Activated T-cell treated with anti-CD3 and anti-CD28 coated beads, Interleukin-2, amount 50 U/mL, for 4 hours (primary cell): ENCODE data around the gene CPLX1. TPM values are rescaled to one million over a fixed set of nuclear protein-coding genes. Genes with fewer than 3 reads are reported as not detected.
"Not testable (repeated sequence)": the region's sequence is repeated elsewhere in the genome, so short reads cannot be mapped to it uniquely, and the experiment has no call there.

Experiments used
- ATAC-seq, 2 donors: fragments of 200-7000 bp; cut with Tn5 transposase; one replicate each; pipeline ENCODE4 v1.10.0; 2021
- DNase-seq: peaks from one replicate; pipeline ENCODE4 v3.0.0-alpha.2; 2020
- H3K27me3 Mint-ChIP-seq: one replicate; pipeline ENCODE4 v1.8.0; 2021; ENCODE audit warnings: low read depth, mixed read lengths
- H3K36me3 Mint-ChIP-seq: one replicate; pipeline ENCODE4 v1.8.0; 2022; ENCODE audit warnings: mixed read lengths; ENCODE audit not compliant: insufficient read depth
- H3K4me1 Mint-ChIP-seq: one replicate; pipeline ENCODE4 v1.8.0; 2021; ENCODE audit warnings: low read depth, mixed read lengths
- H3K4me3 Mint-ChIP-seq: one replicate; pipeline ENCODE4 v1.8.0; 2021; ENCODE audit warnings: mild to moderate bottlenecking, moderate library complexity, mixed read lengths
- H3K9me3 Mint-ChIP-seq: one replicate; pipeline ENCODE4 v1.8.0; 2021; ENCODE audit warnings: mixed read lengths
- total RNA-seq, 3 donors: library from RNA; stranded (reverse); gene quantifications; one replicate each; pipeline ENCODE4 v1.2.1, GENCODE V29; 2021

The CPLX1 gene
- total RNA-seq, 3 donors from 2014 or later: 0.50 to 1.0 (median 0.58) TPM

DNA sequence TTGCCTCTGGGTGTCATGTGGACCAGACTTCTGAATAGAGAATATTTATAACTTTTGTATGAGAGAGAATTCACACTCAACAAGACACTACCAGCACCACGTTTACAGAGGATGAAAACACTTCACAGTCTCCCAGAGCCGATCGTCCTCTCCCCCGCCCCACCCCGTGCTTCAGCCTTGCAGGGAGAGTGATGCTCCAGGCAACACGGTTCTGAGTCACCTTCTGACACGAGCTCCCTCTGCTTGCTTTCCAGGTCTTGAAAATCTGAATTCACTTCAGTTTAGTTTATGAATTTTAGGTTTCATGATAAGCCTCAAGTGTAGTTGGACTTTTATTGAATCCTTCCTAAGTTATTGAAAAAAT is 59.8 kb downstream of the CPLX1 start:
- H3K4me3 Mint-ChIP-seq: no peak overlapping the region

DNA sequence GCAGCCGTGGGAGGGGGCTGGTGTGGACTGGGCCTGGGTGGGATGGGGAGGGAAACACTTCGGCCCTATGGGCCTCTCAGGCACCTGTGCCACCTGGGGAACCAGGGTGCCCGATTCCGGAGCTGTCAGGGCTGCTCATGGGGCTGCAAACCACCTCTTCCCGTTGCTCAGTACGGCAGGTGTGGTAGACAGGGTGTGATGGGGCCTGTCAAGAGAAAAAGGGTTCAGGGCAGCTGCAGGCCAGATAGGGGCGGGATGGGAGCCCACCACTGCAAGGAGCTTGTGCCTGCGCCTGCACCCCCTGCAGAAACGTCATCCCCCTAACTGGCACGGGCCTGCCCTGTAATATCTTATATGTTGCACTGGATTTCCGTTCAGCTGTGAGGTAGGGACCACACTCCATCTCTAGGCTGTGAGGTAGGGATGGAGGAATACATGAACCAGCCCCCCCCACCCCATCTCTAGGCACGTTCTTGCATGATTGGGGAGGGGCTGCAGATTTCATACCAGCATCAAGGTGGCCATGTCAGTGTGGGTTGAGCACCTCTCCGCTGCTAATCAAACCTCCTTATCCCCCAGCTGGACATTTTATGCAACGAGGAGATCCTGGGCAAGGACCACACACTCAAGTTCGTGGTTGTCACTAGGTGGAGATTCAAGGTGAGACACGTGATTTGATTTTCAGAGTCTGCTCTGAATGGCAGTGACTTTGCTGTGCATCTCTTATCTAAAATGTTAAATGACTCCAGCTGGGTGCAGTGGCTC is 61.3 kb downstream of the CPLX1 start:
- H3K36me3 Mint-ChIP-seq: peaks cover 44% of the 10 kb centered on the region
- DNase-seq (no peak), ATAC-seq (peak in 1 of 2 donors; percentile 28)
- no peak overlapping the region for H3K4me3 Mint-ChIP-seq
- no peaks in the 10 kb centered on the region for H3K27me3 Mint-ChIP-seq
- H3K9me3 Mint-ChIP-seq: no peaks in the 10 kb centered on the region
- H3K4me1 Mint-ChIP-seq: peaks cover 23% of the 10 kb centered on the region

More for the DNA sequence above, 59.8 kb downstream of the CPLX1 start:
- H3K9me3 Mint-ChIP-seq: no peaks in the 10 kb centered on the region
- no peaks in the 10 kb centered on the region for H3K27me3 Mint-ChIP-seq
- DNase-seq (no peak), ATAC-seq (no peak)
- peaks cover 29% of the 10 kb centered on the region for H3K4me1 Mint-ChIP-seq
- peaks cover 42% of the 10 kb centered on the region for H3K36me3 Mint-ChIP-seq

DNA sequence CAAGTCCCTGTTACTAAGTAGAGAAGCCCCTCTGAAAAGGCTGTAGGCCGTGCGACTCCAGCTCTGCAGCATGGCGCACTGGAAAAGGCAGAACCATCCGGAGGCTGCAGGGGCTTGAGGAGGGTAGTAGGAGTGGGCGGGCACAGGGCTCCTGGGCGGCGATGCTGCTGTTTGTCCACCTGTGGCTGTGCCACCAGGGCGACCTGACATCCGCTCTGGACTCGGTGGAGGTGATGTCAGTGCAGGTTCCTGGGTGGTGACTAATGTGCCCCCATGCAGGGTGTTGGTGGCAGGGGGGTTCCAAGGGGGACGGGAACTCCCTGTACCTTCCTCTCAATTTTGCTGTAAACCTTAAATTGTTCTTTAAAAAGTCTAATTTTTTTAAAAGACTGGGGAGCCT is 62.0 kb downstream of the CPLX1 start:
- peaks cover 21% of the 10 kb centered on the region for H3K4me1 Mint-ChIP-seq
- H3K36me3 Mint-ChIP-seq: peaks cover 40% of the 10 kb centered on the region
- peak in 1 of 2 donors; percentile 38 for ATAC-seq
- no peak for DNase-seq
- H3K9me3 Mint-ChIP-seq: no peaks in the 10 kb centered on the region
- H3K27me3 Mint-ChIP-seq: no peaks in the 10 kb centered on the region
- no peak overlapping the region for H3K4me3 Mint-ChIP-seq

DNA sequence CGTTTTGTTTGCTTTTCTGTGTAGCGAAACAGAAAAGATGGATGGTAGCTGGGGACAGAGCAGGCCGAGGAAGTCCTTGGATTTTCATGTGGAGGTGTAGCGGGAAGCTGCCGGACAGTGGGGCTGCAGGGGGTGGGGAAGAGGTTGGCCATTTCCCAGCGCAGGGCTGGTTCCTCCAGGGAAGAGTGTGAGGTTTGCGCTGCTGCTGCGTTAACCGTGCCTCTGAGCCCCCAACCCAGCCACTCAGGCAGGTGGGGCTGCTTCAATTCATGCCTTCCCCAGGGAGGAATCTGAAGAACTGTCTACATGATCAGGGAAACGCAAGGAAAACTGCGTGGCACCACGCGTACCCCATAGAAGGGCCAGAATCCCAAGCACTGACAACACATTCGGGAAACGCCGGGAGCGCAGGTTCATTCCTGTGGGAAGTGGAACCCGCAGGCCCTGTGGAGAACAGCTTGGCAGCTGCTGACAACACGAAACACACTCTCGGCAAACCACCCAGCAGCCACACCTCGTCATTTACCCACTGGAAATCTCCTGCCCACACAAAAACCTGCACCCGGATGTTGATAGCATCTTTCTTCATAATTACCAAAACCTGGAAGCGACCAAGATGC is 62.6 kb downstream of the CPLX1 start:
- H3K36me3 Mint-ChIP-seq: peaks cover 40% of the 10 kb centered on the region
- DNase-seq: no peak
- peaks cover 21% of the 10 kb centered on the region for H3K4me1 Mint-ChIP-seq
- H3K9me3 Mint-ChIP-seq: no peaks in the 10 kb centered on the region
- H3K4me3 Mint-ChIP-seq: no peak overlapping the region
- no peak for ATAC-seq
- no peaks in the 10 kb centered on the region for H3K27me3 Mint-ChIP-seq

DNA sequence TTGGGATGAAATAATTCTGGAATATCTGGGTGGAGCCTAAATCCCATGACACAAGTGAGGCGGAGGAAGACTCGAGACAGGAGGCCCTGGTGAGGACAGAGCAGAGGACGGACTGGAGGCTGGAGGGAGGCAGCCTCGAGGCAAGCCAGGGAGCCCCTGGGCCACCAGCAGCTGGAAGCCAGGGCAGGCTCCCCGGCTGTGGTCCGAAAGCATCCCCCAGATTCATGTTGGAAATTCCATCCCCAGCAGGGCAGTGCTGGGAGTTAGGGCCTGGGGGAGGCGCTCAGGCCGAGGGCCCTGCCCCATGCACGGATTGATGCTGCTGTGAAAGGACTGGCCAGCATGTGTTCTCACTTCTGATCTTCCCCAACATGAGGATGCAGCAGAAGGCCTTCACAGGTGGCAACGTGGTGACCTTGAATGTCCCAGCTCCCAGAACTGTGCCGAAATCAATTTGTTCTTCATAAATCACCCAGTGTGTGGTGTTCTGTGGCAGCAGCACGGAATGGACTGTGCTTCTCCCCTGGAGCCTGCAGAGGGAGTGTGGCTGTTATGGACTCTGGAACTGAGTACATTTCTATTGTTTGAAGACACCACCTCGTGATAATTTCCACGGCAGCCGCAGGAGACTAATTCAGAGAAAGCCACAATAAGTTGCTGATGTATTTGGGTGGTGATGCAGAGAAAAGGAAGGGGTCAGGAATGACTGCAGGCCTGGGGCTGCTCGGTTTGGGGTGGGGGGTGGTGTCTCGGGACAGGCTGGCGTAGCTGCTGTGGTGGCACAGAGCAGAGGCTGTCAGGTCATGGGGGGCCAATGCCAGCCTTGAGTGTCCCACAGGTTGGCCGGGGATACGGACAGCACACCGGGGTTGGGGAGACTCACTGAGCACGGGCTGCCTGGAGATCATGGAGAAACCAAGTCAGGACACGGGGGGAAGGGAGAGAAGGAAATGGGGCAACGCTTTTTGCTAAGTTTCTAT is 63.4 kb downstream of the CPLX1 start:
- Mint-ChIP-seq H3K9me3 (no peaks in the 10 kb centered on the region), H3K4me3 (no peak overlapping the region), H3K27me3 (no peaks in the 10 kb centered on the region), H3K36me3 (peaks cover 39% of the 10 kb centered on the region), H3K4me1 (peaks cover 21% of the 10 kb centered on the region)
- ATAC-seq: no peak
- no peak for DNase-seq

DNA sequence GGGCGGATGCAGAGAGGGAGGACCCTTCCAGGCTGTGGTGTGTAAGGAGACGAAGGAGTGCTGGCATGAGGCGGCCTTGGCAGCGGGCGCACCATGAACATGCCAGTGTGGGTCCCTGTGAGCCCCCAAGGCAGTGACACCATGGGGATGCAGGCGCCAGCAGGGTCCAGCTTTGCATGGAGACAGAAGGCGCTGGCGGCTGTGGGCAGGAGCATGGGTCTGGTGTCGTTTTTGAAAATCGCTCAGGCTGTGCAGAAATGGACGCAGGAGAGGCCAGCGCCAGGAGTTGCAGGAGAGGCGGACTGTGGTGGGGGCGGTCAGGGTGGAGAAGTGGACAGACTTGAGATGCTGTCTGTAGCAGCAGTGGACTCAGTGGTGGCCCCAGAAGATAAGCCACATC is 64.2 kb downstream of the CPLX1 start:
- Mint-ChIP-seq H3K4me1 (peaks cover 21% of the 10 kb centered on the region), H3K9me3 (no peaks in the 10 kb centered on the region), H3K27me3 (no peaks in the 10 kb centered on the region), H3K4me3 (no peak overlapping the region), H3K36me3 (peaks cover 35% of the 10 kb centered on the region)
- no peak for ATAC-seq
- no peak for DNase-seq

DNA sequence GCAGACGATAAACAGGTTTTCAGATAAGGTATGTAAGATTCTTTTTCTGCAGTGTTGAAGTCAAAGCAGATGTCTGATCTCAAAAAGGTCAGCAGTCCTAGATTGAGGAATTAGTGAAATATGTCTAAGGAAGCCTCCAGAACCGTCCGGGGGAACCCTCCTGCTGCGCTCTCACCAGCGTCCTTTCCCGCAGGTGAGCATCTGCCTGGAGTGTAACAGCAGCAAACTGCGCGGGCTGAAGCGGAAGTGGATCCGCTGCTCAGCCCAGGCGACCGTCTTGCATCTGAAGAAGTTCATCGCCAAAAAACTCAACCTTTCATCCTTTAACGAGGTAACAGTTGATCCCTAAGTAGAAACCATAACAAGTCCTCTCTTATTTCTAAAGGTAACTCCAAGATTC is 64.8 kb downstream of the CPLX1 start:
- Mint-ChIP-seq H3K27me3 (no peaks in the 10 kb centered on the region), H3K36me3 (peaks cover 30% of the 10 kb centered on the region), H3K4me1 (peaks cover 20% of the 10 kb centered on the region), H3K4me3 (no peak overlapping the region), H3K9me3 (no peaks in the 10 kb centered on the region)
- DNase-seq (no peak), ATAC-seq (no peak)

DNA sequence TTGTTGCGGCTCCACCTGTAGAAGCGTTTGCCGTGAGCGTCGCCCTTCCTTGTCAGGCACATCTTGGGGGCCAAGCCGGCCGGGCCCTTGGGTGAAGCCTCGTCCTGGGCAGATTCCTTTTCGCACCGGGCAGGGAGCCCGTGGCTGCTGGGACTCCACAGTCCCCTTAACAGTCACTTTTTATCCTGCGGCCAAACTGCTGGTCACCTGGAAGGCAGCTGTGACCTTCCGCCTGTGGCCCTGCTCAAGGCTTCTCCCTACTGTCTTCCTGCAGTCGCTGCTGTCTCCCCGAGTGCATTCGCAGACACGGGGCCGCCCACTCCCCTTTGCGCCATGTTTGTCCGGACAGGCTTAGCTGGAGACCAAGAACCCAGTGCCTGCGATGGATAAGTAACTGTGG is 65.3 kb downstream of the CPLX1 start:
- no peak overlapping the region for H3K4me3 Mint-ChIP-seq
- peaks cover 20% of the 10 kb centered on the region for H3K4me1 Mint-ChIP-seq
- no peaks in the 10 kb centered on the region for H3K27me3 Mint-ChIP-seq
- H3K36me3 Mint-ChIP-seq: peaks cover 26% of the 10 kb centered on the region
- ATAC-seq: no peak
- DNase-seq: no peak
- no peaks in the 10 kb centered on the region for H3K9me3 Mint-ChIP-seq

DNA sequence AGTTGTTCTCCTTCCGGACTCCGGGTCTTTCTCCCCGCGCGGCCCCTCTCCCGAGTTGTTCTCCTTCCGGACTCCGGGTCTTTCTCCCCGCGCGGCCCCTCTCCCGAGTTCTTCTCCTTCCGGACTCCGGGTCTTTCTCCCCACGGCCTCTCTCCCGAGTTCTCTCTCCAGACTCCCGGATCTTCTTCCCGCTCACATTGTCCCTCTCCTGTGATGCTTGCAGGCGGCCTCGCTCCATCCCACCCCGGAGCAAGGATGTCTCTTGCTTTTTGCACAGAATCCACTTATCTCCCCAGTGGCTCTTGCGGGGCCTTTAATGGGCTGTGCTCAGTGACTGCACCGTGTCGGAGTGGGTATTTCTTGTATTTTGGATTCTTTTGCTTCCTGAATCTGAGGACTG is 66.1 kb downstream of the CPLX1 start:
- not testable (repeated sequence) for H3K4me3 Mint-ChIP-seq, H3K27me3 Mint-ChIP-seq, H3K9me3 Mint-ChIP-seq, ATAC-seq, DNase-seq
- Mint-ChIP-seq H3K4me1 (peaks cover 18% of the 10 kb centered on the region), H3K36me3 (peaks cover 27% of the 10 kb centered on the region)

DNA sequence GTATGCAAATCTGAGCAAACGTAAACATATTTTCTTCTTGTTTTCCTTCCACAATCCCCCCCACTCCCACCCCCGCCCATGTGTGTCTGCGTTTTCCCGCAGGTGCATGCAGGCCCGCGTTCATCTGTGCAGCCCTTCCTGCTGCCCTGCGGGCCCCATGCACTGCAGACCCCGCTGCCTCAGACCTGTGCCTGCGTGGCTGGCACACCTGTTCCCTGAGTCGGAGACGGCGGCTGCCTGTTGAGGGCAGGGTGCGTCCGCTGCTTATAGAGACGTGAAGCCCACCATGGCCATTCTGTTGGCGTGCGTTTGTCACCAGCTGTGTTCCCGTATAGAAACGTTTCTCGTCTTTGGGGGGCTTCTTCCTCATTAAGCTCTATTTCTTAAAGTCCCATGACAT is 68.8 kb downstream of the CPLX1 start:
- ATAC-seq: no peak
- H3K36me3 Mint-ChIP-seq: peaks cover 21% of the 10 kb centered on the region
- DNase-seq: no peak
- no peaks in the 10 kb centered on the region for H3K9me3 Mint-ChIP-seq
- no peak overlapping the region for H3K4me3 Mint-ChIP-seq
- no peaks in the 10 kb centered on the region for H3K27me3 Mint-ChIP-seq
- H3K4me1 Mint-ChIP-seq: peaks cover 7% of the 10 kb centered on the region

DNA sequence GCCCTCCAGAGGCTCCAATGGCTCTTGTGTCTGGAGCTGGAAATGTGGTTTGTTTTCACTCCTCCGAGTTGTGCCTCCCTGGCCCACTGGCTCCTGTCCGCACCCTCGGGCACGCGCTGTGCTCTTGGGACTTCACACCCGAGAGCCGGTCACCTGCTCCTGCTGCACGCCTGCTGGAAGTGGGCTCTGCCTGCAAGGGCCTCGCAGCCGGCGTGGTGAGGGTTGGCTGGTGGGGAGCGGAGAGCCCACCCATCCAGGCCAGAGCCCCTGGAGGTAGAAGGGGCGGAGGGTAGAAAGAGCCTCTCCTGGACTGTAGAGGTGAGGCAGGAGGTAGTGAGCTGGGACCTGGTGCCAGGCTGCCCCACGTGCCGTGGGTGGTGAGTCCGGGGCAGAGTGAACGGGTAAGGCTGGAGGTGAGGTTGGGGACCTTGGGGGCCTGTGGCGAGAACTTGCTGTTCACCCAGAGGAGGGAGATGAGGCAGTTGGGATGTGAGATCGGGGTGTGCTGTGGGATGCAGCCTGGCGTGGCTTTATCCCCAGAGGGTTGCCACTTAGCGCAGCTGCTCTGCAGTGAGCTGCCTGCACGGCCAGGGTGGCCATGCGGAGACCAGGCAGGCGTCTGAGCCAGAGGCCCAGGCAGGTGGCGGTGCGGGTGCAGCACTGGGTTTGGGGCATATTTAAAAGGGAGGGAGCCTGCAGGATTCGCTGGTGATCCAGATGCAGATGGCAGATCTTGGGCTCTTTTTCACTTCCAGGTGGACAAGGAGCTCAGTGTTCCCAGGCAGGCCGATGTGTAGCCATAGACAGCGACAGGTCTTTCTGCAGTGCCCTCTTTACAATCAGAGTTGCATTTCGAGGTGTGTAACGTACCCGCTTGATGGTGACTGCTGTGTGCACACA is 71.5 kb downstream of the CPLX1 start:
- Mint-ChIP-seq H3K27me3 (no peaks in the 10 kb centered on the region), H3K4me3 (no peak overlapping the region), H3K36me3 (peaks cover 15% of the 10 kb centered on the region), H3K9me3 (no peaks in the 10 kb centered on the region), H3K4me1 (peaks cover 2% of the 10 kb centered on the region)
- DNase-seq (no peak), ATAC-seq (no peak)

DNA sequence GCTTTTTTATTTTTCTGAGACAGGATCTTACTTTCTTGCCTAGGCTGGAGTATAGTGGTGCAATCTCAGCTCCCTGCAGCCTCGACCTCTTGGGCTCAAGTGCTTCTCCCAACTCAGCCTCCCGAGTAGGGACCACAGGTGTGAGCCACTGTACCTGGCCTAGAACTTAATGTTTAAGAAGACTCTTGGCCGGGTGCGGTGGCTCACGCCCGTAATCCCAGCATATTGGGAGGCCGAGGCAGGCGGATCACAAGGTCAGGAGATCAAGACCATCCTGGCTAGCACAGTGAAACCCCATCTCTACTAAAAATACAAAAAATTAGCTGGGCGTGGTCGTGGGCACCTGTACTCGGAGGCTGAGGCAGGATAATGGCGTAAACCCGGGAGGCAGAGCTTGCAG is 72.7 kb downstream of the CPLX1 start:
- peaks cover 18% of the 10 kb centered on the region for H3K36me3 Mint-ChIP-seq
- H3K27me3 Mint-ChIP-seq, DNase-seq, ATAC-seq, H3K4me3 Mint-ChIP-seq, H3K9me3 Mint-ChIP-seq, H3K4me1 Mint-ChIP-seq: not testable (repeated sequence)

DNA sequence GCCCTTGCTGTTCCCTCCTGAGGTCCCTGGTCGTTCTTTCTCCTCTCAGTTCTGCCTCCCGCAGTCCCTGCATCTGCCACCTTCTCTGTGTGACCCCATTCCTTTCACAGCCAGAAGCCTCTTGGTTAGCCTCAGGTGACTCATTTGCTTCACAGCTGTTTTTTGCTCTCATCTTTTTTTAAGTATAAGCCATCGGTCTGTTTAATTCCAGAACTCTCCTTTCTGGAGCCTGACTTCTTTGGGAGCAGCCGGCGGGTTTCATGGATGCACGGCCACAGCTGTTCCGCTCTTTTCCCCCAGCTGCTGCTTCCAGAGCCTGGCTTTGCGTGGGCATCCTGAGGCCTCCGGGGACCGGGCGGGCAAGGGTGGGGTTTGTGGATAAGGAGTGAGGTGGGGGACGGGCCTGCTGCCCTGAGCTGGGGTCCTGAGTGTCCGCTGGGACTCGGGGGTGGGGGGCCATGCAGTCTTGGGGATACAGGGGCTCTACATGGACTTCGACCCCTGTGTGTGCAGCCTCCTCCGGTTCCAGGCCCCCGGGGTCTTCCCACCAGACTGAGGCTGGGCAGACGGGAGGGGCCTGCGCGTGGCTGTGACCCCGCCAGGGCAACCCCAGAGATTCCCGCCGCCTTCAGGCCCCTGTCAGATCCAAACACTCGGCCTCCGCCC is 73.6 kb downstream of the CPLX1 start:
- ATAC-seq: no peak
- H3K4me3 Mint-ChIP-seq: no peak overlapping the region
- no peaks in the 10 kb centered on the region for H3K9me3 Mint-ChIP-seq
- peaks cover 2% of the 10 kb centered on the region for H3K4me1 Mint-ChIP-seq
- peaks cover 18% of the 10 kb centered on the region for H3K36me3 Mint-ChIP-seq
- no peak for DNase-seq
- no peaks in the 10 kb centered on the region for H3K27me3 Mint-ChIP-seq
